ENCODE results near the gene OTP.

- TF ChIP-seq CTCF (IDR thresholded peaks at IDR 0.05; ENCODE audit: poor library complexity) (no peak), EZH2phosphoT487 (IDR thresholded peaks at IDR 0.05; ENCODE audit: low read depth, severe bottlenecking, unreplicated experiment) (peak; percentile 44)
Measured at GRCh38 chr5:77641397-77641943, 3.0 kb upstream of the OTP start.

All from hepatocyte (in vitro differentiated cells).